ENCODE results near the gene UBD.

DNA sequence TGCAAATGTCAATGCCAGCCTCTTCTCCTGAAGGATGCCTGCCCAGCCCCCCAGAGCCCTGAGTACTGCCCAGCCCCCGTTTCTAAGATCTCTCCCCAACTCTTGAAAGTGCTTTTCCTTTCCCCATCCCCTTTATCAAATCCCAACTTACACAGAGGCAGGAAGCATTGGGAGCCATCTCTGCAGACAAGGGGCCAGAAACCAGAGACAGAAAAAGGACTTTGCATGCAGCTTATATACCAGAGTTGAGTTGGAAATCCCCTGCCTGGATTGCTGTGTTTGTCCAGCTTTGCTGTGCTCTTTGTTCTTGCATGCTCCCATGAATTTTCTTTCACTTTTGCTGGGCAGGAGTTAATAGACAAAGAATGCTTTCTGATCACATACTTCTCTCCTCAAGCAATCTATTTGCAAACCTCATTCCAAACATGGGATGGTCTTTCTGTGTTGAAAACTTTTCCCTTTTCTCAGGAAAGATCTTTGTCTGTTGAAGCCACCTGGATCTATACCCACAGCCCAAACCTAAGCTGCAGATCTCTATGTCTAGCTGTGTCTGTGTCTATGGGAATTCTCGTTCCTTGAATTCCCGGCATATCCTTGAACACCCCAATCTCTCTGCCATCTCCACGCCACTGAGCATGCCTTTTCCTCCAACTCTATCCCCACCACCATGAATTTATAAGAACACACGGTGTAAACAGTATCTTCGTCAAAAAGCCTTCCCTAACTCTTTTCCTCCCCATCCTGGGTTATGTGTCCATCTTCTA lies at the start of gene UBD:
- TF ChIP-seq, protein P1, sequence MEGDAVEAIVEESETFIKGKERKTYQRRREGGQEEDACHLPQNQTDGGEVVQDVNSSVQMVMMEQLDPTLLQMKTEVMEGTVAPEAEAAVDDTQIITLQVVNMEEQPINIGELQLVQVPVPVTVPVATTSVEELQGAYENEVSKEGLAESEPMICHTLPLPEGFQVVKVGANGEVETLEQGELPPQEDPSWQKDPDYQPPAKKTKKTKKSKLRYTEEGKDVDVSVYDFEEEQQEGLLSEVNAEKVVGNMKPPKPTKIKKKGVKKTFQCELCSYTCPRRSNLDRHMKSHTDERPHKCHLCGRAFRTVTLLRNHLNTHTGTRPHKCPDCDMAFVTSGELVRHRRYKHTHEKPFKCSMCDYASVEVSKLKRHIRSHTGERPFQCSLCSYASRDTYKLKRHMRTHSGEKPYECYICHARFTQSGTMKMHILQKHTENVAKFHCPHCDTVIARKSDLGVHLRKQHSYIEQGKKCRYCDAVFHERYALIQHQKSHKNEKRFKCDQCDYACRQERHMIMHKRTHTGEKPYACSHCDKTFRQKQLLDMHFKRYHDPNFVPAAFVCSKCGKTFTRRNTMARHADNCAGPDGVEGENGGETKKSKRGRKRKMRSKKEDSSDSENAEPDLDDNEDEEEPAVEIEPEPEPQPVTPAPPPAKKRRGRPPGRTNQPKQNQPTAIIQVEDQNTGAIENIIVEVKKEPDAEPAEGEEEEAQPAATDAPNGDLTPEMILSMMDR (IDR thresholded peaks at IDR 0.05): no peak
- no peak for TF ChIP-seq EP300 (IDR thresholded peaks at IDR 0.05)
